Ovary (tissue), 3 donors: Measurements from ENCODE around the gene UGT3A2.

Source experiments
- CTCF ChIP-seq, 3 donors: fragments of 450-650 bp in 2 of 3; fragments of 200-600 bp in 1 of 3; IDR thresholded peaks; one replicate each; pipeline versions ENCODE4 v1.5.1 to v1.8.0; 2016 to 2022; ENCODE audit warnings: antibody characterized with exemption in 3 of 3, mild to moderate bottlenecking in 1 of 3
- EP300 ChIP-seq: sonication (generic); formaldehyde crosslinking; IDR thresholded peaks from one replicate; pipeline ENCODE4 v1.6.1; 2017; ENCODE audit warnings: antibody characterized with exemption
- donor health status: DM: no; HTN: no; CAD: no.

DNA sequence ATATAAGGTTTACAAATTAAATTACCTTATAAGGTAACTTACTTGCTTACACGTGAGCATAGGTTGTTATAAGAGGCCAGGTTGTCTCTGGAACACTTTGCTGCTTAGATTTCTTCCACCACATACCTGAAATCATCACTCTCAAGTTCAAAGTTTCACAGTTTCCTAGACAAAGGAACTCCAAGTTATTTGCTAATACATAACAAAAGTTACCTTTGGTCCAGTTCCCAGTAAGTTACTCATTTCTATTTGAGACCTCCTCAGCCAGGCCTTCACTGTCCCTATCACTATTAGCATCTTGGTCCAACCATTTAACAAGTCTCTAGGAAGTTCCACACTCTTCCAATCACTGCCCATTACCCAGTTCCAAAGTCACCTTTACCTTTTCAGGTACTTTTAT lies 57.0 kb downstream of the UGT3A2 start:
- TF ChIP-seq CTCF (IDR thresholded peaks at IDR 0.05), result no peak
- no peak for TF ChIP-seq EP300
